CD1c-positive myeloid dendritic cell (primary cell): ENCODE data around the gene HBM.
"Not testable (repeated sequence)": the region's sequence is repeated elsewhere in the genome, so short reads cannot be mapped to it uniquely, and the experiment has no call there.

Source experiments
- DNase-seq: peaks from one replicate; pipeline ENCODE4 v3.0.0-alpha.2; 2016; ENCODE audit errors: extremely low spot score

Gene HBM

GRCh38 chr16:185213-185612 lies 19.4 kb downstream of the HBM start:
- DNase-seq, result no peak

- DNase-seq, result no peak
Observed at GRCh38 chr16:185691-186090, 19.9 kb downstream of the HBM start.

GRCh38 chr16:187330-187729 lies 21.6 kb downstream of the HBM start:
- no peak for DNase-seq

- DNase-seq, result no peak
Observed at GRCh38 chr16:188674-189073, 22.9 kb downstream of the HBM start.

GRCh38 chr16:189604-190186 lies 23.9 kb downstream of the HBM start:
- DNase-seq, result no peak

GRCh38 chr16:191831-192230 lies 26.1 kb downstream of the HBM start:
- DNase-seq, result no peak

GRCh38 chr16:192686-193085 lies 26.9 kb downstream of the HBM start:
- DNase-seq, result no peak

GRCh38 chr16:193441-193840 lies 27.7 kb downstream of the HBM start:
- DNase-seq, result no peak

GRCh38 chr16:194516-194915 lies 28.7 kb downstream of the HBM start:
- no peak for DNase-seq

- DNase-seq, result no peak
Observed at GRCh38 chr16:200388-200787, 34.6 kb downstream of the HBM start.

GRCh38 chr16:203246-203645 lies 37.5 kb downstream of the HBM start:
- no peak for DNase-seq

- not testable (repeated sequence) for DNase-seq
Observed at GRCh38 chr16:204046-204445, 38.3 kb downstream of the HBM start.

GRCh38 chr16:209359-209758 lies 43.6 kb downstream of the HBM start:
- not testable (repeated sequence) for DNase-seq

- not testable (repeated sequence) for DNase-seq
Observed at GRCh38 chr16:211631-212180, 45.9 kb downstream of the HBM start.

- DNase-seq, result no peak
Observed at GRCh38 chr16:212999-213398, 47.2 kb downstream of the HBM start.
